K562 (cell line): ENCODE measurements around the gene ITGAL. TPM values are rescaled to one million over a fixed set of nuclear protein-coding genes. Genes with fewer than 3 reads are reported as not detected.

Source experiments
- ARID3B ChIP-seq: fragments of 250-450 bp; sonication (Bioruptor Pico); IDR thresholded peaks from 2 replicates; pipeline ENCODE4 v1.4.0; 2020; ENCODE audit warnings: borderline replicate concordance
- ARNT ChIP-seq, 2 experiments: fragments of 450-650 bp; IDR thresholded peaks; 2 replicates each; pipeline ENCODE4 v1.6.1; 2016; ENCODE audit warnings: mild to moderate bottlenecking in 1 of 2
- ATF7 ChIP-seq: fragments of 450-650 bp; IDR thresholded peaks from 2 replicates; pipeline ENCODE4 v1.7.1; 2014; ENCODE audit warnings: mild to moderate bottlenecking, moderate library complexity
- CREB3 ChIP-seq: fragments of 450-650 bp; conservative IDR thresholded peaks from 2 replicates; pipeline ENCODE4 v1.6.1; 2016; ENCODE audit warnings: missing genetic modification characterization, low read depth, mild to moderate bottlenecking, missing compliant biosample characterization, moderate library complexity
- GABPB1 ChIP-seq: sonication (generic); formaldehyde crosslinking; IDR thresholded peaks from 2 replicates; pipeline ENCODE4 v1.8.0; 2022; ENCODE audit warnings: mild to moderate bottlenecking, missing genetic modification reagents
- KAT2B ChIP-seq: IDR thresholded peaks from one replicate; pipeline ENCODE4 v1.6.1; 2012; ENCODE audit warnings: low read depth, mild to moderate bottlenecking, control low read depth, inconsistent platforms, low read length, moderate library complexity
- KDM5B ChIP-seq: fragments of 200-600 bp; sonication (generic); IDR thresholded peaks from 2 replicates; pipeline ENCODE4 v1.6.1; 2012; ENCODE audit warnings: low read depth, mild to moderate bottlenecking, moderate library complexity, low read length, control low read depth, inconsistent platforms; ENCODE audit not compliant: insufficient replicate concordance
- KLF1 ChIP-seq: fragments of 450-650 bp; IDR thresholded peaks from 2 replicates; pipeline ENCODE4 v1.6.1; 2016; ENCODE audit warnings: missing genetic modification characterization, missing compliant biosample characterization
- MAZ ChIP-seq, 2 experiments: fragments of 450-650 bp in 1 of 2; sonication (generic) in 1 of 2; formaldehyde crosslinking; IDR thresholded peaks in 1 of 2; conservative IDR thresholded peaks in 1 of 2; 2 replicates each; pipeline versions ENCODE4 v1.4.0 to v1.5.0; 2020; ENCODE audit warnings: mild to moderate bottlenecking in 1 of 2, missing genetic modification reagents in 1 of 2
- MEIS2 ChIP-seq: fragments of 450-650 bp; IDR thresholded peaks from 2 replicates; pipeline ENCODE4 v1.6.1; 2014; ENCODE audit warnings: mild to moderate bottlenecking; ENCODE audit not compliant: partially characterized antibody
- MYC ChIP-seq, 2 experiments: fragments of 250-450 bp in 1 of 2; sonication (Bioruptor Pico) in 1 of 2; IDR thresholded peaks; 2 replicates each; pipeline versions ENCODE4 v1.5.1 to v1.6.1; 2012 to 2021; ENCODE audit warnings: low read depth in 2 of 2, borderline replicate concordance in 1 of 2, improper control_type of control experiment in 1 of 2, low read length in 1 of 2, mild to moderate bottlenecking in 1 of 2, moderate library complexity in 1 of 2
- RB1 ChIP-seq: fragments of 450-650 bp; IDR thresholded peaks from 2 replicates; pipeline ENCODE4 v1.6.1; 2017; ENCODE audit warnings: low read depth, mild to moderate bottlenecking
- SNRNP70 ChIP-seq: fragments of 200-400 bp; formaldehyde crosslinking; optimal IDR thresholded peaks from 2 replicates; pipeline ENCODE3; 2017; ENCODE audit warnings: low read depth, low read length
- TRIM25 ChIP-seq: fragments of 450-650 bp; IDR thresholded peaks from 2 replicates; pipeline ENCODE4 v1.7.0; 2016; ENCODE audit warnings: borderline replicate concordance
- ZNF197 ChIP-seq: fragments of 200-800 bp; sonication (Bioruptor generic); IDR thresholded peaks from 2 replicates; pipeline ENCODE4 v1.6.1; 2016; ENCODE audit warnings: low read depth, missing genetic modification characterization, missing compliant biosample characterization
- ZNF583 ChIP-seq: fragments of 250-450 bp; sonication (Bioruptor Pico); IDR thresholded peaks from 2 replicates; pipeline ENCODE4 v1.4.0; 2020
- polyA plus RNA-seq, 8 experiments: library from polyadenylated mRNA; depleted of rRNA in 4 of 8; stranded (reverse) in 5 of 8; unstranded in 3 of 8; fragments of >200 nt; fragmentation: Nextera tagmentation in 2 of 8; fragmentation: Illumina TruSeq in 1 of 8; extraction: Ambion mirVana in 2 of 8; extraction: Trizol in 1 of 8; gene quantifications; 2 replicates each; pipeline versions ENCODE4 v1.2.1 to v1.2.3, GENCODE V29; 2011 to 2014; ENCODE audit warnings: inconsistent platforms in 1 of 8, missing spikeins in 1 of 8
- total RNA-seq, 7 experiments: library from RNA; depleted of rRNA in 6 of 7; stranded (reverse); fragments of >200 nt in 6 of 7; fragmentation: Illumina TruSeq in 2 of 7; extraction: Trizol in 2 of 7; gene quantifications; 2 replicates each; pipeline versions ENCODE4 v1.2.1 to v1.2.3, GENCODE V29; 2011 to 2021; ENCODE audit warnings: low replicate concordance in 1 of 7
- TF ChIP-seq, protein P1 (sequence below): fragments of 450-650 bp; IDR thresholded peaks from 2 replicates; pipeline ENCODE4 v1.6.1; 2016
- TF ChIP-seq, protein P2 (sequence below): fragments of 450-650 bp; IDR thresholded peaks from 2 replicates; pipeline ENCODE4 v1.6.1; 2014; ENCODE audit warnings: low read depth, mild to moderate bottlenecking, moderate library complexity, borderline replicate concordance
- TF ChIP-seq, protein P3 (sequence below): IDR thresholded peaks from 2 replicates; pipeline ENCODE4 v1.6.1; 2014; ENCODE audit warnings: antibody characterized with exemption

The ITGAL gene
- total and polyA plus RNA-seq, 9 of the 15 experiments (the other 6 are each of a cell fraction or from before 2014, with no cell fraction given) = 0.01 to 0.53 TPM; not detected in 7

- peak; percentile 25; the same call in 1 of the 2 replicates for TF ChIP-seq ZNF583 (CRISPR knock-in tag)
- TF ChIP-seq MAZ (CRISPR knock-in tag; conservative IDR thresholded peaks at IDR 0.05 in 1 of 2, IDR thresholded peaks at IDR 0.05 in 1 of 2) = peak; percentile 25 to 45; a peak in 2 of 4 replicates
- no peak for TF ChIP-seq RB1
- TF ChIP-seq MYC (IDR thresholded peaks at IDR 0.05; ENCODE audit: low read depth, low read length) = peak; percentile 93; the same call in 1 of the 2 replicates
- peak; percentile 88 for TF ChIP-seq MYC (CRISPR knock-in tag; IDR thresholded peaks at IDR 0.05; ENCODE audit: borderline replicate concordance, low read depth)
- TF ChIP-seq, protein P1, sequence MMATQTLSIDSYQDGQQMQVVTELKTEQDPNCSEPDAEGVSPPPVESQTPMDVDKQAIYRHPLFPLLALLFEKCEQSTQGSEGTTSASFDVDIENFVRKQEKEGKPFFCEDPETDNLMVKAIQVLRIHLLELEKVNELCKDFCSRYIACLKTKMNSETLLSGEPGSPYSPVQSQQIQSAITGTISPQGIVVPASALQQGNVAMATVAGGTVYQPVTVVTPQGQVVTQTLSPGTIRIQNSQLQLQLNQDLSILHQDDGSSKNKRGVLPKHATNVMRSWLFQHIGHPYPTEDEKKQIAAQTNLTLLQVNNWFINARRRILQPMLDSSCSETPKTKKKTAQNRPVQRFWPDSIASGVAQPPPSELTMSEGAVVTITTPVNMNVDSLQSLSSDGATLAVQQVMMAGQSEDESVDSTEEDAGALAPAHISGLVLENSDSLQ = 0 out of 2 replicates have a peak, but pooled peaks have one; percentile 6
- TF ChIP-seq SNRNP70 = no peak
- no peak for TF ChIP-seq KAT2B
- TF ChIP-seq TRIM25 = no peak
- TF ChIP-seq GABPB1 (CRISPR knock-in tag) = no peak
- no peak for TF ChIP-seq ZNF197 (CRISPR knock-in tag)
- TF ChIP-seq MEIS2 = peak; percentile 1
- TF ChIP-seq KDM5B = no peak
- TF ChIP-seq, protein P2, sequence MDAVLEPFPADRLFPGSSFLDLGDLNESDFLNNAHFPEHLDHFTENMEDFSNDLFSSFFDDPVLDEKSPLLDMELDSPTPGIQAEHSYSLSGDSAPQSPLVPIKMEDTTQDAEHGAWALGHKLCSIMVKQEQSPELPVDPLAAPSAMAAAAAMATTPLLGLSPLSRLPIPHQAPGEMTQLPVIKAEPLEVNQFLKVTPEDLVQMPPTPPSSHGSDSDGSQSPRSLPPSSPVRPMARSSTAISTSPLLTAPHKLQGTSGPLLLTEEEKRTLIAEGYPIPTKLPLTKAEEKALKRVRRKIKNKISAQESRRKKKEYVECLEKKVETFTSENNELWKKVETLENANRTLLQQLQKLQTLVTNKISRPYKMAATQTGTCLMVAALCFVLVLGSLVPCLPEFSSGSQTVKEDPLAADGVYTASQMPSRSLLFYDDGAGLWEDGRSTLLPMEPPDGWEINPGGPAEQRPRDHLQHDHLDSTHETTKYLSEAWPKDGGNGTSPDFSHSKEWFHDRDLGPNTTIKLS = peak; percentile 66; the same call in 1 of the 2 replicates
- peak; percentile 61 for TF ChIP-seq KLF1
- TF ChIP-seq ARNT (IDR thresholded peaks at IDR 0.05) = 0 out of 4 replicates have a peak, but pooled peaks of 1 of the 2 experiments have one; percentile 28
- no peak for TF ChIP-seq ARID3B (CRISPR knock-in tag)
- no peak for TF ChIP-seq ATF7
- TF ChIP-seq, protein P3, sequence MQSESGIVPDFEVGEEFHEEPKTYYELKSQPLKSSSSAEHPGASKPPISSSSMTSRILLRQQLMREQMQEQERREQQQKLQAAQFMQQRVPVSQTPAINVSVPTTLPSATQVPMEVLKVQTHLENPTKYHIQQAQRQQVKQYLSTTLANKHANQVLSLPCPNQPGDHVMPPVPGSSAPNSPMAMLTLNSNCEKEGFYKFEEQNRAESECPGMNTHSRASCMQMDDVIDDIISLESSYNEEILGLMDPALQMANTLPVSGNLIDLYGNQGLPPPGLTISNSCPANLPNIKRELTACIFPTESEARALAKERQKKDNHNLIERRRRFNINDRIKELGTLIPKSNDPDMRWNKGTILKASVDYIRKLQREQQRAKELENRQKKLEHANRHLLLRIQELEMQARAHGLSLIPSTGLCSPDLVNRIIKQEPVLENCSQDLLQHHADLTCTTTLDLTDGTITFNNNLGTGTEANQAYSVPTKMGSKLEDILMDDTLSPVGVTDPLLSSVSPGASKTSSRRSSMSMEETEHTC = no peak
- no peak for TF ChIP-seq CREB3
Observed at GRCh38 chr16:30430428-30430970, 42.0 kb upstream of the ITGAL start (continued).
